ENCODE results near the gene YWHAH. TPM values are rescaled to one million over a fixed set of nuclear protein-coding genes. Genes with fewer than 3 reads are reported as not detected.

YWHAH gene
- 81.9 and 92.9 TPM in 2 replicates for total RNA-seq (2014; rRNA removed; shearing (Covaris generic))
- polyA plus RNA-seq (2014; cell fraction: nucleus; rRNA removed): 78.8 and 90.8 TPM in 2 replicates

DNA sequence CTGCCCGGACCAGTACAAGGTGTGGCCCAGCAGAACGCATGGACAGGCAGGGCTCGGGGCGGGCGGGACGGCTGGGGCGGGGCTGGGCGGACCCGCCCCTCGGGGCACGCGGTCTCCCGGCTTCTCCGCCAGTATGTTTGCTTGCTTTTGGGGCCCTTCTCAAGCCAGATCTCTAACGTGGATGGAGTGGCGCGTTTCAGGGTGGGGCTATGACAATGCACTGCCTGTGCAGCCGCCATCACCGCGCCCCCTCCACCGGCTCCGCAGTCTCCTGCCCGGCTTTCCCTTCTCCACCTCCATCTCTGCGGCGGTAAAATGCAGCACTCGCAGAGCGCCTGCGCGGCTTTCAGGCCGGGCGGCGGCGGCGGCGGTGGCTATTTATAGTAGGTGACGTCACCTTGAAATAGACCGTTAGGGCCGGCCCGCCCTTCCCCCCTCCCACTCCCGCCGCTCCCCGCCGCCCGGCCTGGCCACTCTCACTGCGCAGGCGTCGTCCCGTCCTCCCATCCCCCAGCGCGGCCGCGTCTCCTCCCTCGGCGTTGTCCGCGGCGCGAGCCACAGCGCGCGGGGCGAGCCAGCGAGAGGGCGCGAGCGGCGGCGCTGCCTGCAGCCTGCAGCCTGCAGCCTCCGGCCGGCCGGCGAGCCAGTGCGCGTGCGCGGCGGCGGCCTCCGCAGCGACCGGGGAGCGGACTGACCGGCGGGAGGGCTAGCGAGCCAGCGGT is at the start of gene YWHAH:
Gene YWHAH, plus strand, starts transcription at position 558 of the 722 bp plus-strand sequence. CDS start 199 bp downstream, outside the sequence.
- peak; percentile 87 for DNase-seq (ENCODE audit: extremely low read depth, low read depth)

DNA sequence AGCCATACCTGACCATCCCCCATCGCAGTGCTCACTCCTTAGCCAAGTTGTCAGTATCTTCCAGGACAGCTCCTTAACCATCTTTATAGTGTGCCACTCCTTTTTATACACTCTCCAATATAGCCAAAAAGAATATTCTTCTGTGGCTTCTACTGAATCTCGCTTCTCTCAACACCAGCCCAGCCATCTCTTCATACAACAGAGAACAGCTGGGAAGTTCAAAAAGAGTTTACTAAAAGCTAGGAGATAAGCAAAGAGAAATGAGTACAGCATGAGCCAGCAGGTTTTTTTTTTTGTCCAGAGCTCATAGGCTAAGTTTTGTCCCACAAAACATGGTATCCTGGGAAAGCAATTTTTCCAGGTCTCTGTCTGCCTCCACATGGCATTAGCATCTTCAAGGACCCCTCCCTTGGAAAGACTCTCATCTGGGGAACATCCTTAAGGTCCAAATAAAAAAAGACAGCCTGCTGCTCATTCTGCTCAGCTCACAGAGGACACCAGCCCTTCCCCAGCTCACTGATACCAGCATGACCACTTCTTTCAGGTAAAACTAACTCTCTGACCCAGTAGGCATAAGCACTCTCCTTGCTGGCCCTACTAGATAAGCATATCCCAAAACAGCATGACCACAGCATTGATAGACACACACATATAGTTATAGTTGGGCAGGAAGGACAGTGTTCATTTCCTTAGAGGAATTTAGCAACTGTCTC is 48.8 kb upstream of the YWHAH start:
- DNase-seq (ENCODE audit: extremely low read depth, low read depth): no peak

DNA sequence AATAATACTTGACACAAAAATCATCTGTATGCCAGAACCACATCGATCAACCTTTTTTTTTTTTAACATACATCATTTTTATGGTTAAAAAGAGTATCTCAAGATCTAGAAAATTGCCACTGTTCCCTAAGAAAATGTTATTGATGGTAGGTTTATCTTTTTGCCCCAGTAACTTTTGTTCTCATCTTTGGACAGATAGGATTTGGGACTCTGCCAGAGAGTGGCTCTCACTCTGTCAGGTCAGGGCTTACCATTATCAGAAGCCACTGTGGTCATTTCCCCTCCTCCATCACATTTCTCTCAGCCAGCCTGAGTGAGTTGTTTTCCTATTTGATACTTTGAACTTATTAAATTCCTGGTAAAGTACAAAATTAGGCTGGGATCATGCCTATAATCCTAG is 47.9 kb upstream of the YWHAH start:
- no peak for DNase-seq (ENCODE audit: extremely low read depth, low read depth)

DNA sequence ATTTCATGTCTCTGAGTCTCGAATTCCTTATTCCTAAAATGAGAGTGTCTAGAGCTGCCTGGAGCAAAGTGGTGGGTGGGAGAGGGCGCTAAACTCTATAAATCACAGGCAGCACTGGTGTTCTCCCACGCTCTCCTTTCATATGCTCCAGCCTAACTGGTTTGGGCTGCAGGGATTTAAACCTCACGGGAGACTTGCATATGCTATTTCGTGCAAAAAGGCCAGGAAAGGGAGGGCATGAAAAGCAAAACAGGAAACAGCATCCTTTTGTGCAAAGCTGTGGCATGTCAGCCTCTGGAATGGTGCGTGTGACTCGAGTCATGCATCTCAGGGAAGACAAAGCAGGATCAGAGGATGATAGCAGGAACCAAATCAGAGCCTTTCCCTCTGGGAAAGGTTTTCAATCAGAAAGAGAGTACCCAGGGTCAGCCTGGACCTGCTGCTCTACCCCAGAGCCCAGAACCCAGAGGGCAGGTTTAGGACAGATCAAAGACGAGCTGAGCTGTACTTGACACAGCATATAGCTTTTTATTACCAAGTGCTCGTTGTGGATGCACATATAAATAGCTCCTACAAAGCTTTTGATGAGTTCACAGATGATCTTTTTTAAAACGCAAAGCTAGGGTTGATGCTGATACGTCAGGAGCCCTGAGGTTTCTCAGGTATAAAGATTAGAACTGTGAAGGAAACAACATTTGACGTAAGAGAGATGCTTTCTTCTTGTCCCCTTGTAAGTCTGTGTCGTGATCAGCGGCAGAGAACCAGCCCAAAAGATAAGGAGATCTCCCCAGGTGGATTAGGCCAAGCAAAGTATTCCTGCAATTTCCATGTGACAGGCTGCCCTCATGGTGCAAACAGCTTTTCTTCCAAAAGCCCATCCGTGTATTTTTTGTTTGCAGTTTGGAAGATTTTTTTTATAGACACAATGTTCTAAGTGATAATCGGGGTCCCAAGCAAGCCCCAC is 46.2 kb upstream of the YWHAH start:
- DNase-seq (ENCODE audit: extremely low read depth, low read depth): no peak

DNA sequence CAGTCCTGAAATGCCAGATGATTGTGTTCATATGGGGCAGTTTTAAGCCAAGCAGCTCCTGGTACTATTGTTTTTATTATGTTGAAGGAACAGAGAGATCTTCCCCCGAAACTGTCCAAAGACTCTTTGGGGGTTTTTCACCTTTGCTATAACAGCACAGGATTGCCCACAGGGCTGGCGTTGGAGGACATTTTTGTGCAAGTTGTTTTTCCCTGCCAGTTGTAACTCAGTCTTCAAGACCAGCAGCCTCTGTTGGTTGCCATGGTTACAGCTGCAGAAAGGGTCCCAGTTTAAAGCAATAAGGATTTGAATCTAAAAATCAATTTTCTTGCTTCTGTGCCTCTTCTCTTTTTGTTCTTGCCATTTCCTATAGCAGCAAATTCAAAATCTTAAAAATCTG is 45.4 kb upstream of the YWHAH start:
- DNase-seq (ENCODE audit: extremely low read depth, low read depth): no peak

DNA sequence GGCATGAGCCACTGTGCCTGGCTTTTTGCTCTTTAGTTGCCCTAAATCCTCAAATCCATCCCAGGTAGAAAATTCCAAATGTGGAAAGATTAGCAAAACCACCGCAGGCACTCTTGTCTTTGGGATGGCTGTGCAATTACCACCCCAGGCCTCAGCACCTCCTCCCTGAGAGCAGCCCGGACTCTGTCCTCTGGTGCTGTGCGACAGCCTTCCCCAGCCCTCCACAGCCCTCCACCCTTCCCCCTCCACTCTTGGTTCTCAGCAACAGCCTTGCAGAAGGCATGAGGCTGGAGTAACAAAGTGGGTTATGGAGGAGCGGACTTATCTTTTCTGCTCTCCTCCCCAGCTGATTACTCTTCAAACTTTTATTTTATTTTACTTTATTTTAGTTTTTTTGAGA is 44.7 kb upstream of the YWHAH start:
- no peak for DNase-seq (ENCODE audit: extremely low read depth, low read depth)

DNA sequence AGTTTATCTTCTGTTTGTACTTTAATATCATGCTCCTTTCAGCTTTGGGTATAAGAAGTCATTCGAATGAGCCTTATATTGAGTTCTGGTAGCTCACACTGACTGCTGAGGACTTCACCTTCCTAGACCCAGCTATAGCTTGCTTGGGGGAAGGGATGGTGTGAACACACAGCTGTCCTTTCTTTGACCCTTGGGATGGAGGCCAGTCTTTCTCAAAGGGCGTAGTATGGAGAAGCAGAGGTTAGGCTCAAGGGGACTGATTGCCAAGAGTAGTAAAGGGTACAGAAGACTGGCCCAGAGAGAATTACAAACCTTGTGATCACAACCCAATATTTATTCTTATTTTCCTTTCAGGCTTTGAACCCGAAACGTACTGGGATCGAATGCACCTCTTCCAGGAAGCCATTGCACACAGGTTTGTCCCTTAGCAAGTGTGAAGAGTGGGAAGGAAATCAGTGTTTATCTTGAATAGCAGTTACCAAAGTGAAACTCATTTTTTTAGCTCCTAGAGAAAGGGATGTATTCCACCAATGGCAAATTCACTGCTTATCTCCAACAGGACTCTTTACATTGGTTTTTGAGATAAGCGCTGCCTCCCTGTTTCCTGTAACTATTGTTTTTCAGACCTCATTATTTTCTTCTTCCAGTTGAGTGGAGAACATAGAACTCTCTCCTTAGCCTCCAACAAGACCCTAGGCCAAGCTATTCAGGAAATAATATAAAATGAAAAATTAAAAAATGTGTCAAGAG is 42.8 kb upstream of the YWHAH start:
- no peak for DNase-seq (ENCODE audit: extremely low read depth, low read depth)

DNA sequence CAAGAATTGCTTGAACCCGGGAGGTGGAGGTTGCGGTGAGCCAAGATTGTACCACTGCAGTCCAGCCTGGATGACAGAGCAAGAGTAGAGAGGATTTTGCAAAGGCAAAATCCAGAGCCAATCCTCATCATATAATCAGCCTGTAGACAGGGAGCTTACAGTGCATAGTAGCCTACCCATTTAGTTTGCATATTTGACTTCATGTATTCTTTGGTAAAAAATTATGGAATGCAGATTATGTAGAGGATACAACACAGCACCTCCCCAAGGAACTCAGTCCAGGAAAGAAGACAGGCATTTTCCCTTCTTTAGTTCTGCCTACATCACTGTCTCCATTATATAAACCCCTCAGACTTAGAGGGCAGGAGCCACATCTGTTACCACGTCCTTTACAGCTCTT is 39.7 kb upstream of the YWHAH start:
- DNase-seq (ENCODE audit: extremely low read depth, low read depth): no peak

DNA sequence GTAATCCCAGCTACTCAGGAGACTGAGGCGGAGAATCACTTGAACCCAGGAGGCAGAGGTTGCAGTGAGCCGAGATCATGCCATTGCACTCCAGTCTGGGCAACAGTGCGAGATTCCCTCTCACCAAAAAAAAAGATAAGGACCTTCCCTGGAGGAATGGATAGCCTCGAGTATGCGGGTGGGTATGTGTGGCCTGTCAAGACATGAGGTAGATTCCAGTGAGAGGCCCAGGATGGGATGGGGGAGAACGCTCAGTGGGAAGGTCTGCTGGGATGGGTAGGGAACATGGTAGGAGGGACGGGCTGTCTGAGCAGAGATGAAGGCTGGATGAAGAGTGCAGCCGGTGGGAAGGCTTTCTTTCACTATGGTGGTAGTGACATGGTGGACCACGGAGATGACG is 39.0 kb upstream of the YWHAH start:
- DNase-seq (ENCODE audit: extremely low read depth, low read depth): no peak

DNA sequence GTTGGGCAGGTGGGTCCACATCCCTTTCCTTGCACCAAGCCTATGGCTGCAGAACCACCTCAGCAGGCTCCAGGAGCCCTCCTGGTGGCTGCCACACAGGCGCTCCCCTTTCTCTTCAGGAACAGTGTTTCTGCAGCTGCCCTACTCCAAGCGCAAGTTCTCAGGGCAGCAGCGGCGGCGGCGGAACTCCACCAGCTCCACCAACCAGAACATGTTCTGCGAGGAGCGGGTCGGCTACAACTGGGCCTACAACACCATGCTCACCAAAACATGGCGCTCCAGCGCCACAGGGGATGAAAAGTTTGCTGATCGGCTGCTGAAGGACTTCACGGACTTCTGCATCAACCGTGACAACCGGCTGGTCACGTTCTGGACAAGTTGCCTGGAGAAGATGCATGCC is 38.2 kb upstream of the YWHAH start:
- DNase-seq (ENCODE audit: extremely low read depth, low read depth): no peak

DNA sequence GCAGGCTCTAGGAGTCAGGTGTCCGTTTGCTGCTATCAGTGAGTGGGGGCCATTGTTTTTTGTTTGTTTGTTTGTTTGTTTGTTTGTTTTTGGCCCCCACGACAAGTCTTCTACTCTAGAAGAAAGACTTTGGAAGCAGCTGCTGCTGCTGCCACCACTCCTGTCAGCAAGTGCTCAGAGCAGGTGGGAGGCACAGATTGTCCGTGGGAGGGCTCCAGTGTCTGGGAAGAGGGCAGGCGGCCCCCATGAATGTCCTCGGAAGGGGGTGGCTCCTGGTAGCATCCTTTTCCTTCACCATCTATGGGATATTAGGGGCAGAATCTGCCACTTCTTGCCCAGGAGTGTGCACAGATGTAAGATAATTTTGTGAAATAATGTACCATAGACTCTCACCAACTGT is 37.8 kb upstream of the YWHAH start:
- no peak for DNase-seq (ENCODE audit: extremely low read depth, low read depth)

DNA sequence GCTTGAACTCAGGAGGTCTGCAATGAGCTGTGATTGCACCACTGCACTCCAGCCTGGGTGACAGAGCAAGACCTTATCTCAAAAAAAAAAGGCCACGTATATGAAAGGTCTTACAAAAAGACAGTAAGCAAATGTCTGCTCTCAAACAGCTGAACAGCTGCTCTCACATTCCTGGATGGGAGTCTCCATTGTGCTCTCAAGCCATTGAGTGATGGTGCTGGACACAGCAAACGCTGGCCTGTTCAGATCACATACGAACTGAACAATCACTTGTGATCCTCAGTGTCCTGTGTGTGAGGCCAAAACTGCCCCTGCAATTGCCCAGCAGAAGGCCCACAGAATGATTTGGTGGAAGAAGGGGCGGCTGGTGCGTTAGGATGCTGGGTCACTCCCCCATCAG is 34.4 kb upstream of the YWHAH start:
- DNase-seq (ENCODE audit: extremely low read depth, low read depth): no peak

DNA sequence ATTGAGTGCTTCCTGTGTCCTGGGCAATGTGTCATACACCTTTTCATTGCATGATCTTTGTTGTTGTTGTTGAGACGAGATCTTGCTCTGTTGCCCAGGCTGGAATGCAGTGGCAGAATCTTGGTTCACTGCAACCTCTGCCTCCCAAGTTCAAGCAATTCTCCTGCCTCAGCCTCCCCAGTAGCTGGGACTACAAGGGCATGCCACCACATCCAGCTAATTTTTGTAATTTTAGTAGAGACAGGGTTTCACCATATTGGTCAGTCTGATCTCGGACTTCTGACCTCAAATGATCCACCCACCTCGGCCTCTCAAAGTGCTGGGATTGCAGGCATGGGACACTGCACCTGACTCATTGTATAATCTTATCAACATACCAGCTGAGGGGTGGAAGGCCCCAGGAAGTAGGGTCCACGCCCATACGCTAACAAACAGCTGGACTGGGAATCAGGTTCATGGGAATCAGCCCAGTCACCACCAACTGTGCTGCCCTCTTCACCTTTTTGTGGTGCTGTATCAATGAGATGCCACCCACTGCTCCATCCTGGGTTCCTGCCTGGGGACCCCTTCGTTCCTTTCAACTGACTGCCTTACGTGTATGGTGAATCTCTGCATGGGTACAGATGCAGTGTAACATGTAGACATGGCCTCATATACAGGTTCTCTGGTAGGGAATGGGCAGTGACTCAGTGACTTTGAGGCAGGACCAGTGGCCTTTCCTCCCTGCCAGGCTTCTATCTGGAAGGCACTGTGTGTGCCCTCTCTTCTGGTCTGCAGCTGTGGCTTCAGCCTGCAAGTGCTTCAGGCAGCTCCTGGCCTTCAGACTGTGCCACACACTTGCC is 32.5 kb upstream of the YWHAH start:
- no peak for DNase-seq (ENCODE audit: extremely low read depth, low read depth)

DNA sequence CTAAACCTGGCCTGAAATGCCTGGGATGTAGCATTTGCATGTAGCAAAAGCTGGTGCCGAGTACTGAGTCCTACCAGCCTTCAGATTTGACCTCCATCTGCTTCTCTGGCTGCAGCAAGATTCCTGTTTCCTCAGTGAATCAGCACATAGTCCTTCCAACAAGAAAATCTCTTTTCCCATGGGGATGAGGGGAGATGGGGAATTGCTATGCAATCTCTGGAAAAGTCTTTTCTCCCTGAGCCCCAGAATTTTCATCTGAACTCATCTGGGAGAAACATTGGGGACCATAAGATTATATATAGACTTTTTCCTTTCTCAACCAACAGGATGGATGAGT is 32.0 kb upstream of the YWHAH start:
- DNase-seq (ENCODE audit: extremely low read depth, low read depth): no peak

DNA sequence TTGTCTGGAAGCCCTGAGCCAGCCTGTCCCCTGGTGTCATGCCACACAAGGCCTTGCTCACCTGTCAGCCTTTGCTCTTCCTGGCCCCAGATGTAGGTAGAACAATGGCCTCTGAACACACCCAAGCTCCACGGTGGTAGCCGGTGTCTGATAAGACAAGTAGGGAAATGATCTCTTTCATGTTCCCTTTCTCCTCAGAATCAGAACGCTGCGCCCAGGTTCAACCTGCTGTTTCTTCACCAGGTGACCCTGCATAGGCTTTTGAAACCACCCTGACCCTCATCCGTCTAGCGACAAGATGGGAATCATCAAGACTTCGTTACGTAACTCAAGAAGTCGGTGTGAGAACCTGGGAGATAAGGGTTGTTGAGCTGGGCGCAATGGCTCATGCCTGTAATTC is 28.7 kb upstream of the YWHAH start:
- no peak for DNase-seq (ENCODE audit: extremely low read depth, low read depth)

DNA sequence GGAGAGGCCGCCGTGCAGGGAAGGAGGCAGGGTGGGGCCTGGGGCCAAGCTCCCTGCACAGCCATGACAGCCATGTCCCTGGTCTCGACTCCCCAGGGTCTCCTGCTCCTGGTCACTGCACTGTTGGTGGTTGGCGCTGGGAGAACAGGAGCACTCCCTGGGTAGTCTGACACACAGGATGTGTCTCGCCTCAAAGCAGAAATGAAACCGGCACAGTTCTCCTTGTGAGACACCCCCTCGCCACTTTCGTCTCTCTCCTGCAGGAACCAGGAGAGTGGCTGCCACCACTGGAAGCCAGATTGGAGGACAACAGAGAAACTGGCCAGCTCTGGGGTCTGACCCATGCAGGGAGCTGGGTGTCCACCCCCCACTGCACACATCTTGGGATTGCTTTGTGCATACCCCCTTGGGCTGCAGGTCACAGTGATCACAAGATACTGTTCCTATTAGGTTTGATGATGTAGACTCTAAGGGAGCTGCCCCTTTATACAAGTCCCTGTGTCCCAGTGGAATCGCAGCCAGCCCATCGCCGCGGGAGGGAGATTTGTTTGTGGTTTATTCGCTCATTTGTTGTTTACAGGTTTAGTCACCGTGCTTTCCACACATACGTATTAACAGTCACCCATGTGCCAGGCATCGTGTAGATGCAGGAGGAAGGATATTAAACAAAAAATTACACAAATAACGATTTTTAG is 27.0 kb upstream of the YWHAH start:
- DNase-seq (ENCODE audit: extremely low read depth, low read depth): no peak

DNA sequence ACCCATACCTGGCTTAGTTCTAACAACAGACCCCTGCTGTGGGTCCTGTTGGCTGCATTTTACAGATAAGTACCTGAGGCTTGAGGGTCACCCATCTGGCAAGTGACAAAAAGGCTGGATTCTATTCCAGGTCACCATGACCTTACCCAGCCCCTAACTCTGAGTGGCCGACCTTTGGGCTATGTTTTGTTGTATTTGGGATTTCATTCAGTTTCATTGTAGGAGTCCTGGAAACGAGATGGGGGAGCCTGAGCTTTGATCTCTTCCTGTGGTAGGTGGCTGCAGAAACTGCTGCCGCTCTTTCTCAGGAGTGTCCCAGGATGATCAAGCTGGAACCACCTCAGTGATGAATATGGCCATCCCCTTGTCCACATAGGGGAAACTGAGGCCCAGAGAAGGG is 24.6 kb upstream of the YWHAH start:
- no peak for DNase-seq (ENCODE audit: extremely low read depth, low read depth)

DNA sequence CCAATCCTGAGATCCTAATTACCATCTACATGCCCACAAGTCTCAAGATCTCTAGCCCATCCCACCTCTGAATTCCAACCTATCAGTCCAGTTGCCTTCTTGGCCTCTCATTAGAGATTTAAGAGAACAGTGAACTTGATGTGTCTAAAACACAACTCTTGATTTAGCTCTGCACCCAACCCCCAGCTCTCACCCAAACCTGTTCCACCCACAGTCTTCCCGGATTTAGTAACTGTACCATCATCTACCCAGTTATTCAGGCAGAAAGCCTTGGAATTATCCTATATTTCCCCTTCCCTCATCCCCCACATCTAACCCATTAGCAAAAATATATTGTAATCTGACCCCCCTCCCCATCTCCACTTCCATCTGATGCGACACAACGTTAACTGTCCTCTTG is 24.0 kb upstream of the YWHAH start:
- no peak for DNase-seq (ENCODE audit: extremely low read depth, low read depth)

DNA sequence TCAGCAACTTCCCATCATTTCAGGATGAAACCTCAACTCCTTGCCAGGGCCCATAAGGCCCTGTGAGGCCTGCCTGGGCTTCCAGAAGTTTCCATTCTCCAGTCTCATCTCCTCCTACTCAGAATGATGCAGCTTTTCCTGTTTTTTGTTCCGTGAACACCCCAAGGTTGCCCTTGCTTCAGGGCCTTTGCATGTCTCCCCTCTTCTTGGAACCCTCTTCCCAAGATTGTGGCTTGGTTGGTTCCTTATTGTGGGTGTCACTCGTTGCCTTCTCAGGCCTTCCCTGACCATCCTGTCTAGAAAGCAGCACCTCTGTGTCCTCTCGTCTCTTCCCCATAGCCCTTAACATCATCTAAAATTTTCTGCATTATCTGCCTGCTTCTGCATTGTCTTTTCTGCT is 23.2 kb upstream of the YWHAH start:
- no peak for DNase-seq (ENCODE audit: extremely low read depth, low read depth)

Data from NCI-H460 (cell line).